HG02610 (cell line): ENCODE data around the gene SLC28A1.

ENCODE experiments used
- ATAC-seq: cut with Tn5 transposase; IDR thresholded peaks from one replicate; pipeline ENCODE4 v1.9.1; 2021; ENCODE audit warnings: mild to moderate bottlenecking, moderate library complexity; ENCODE audit not compliant: unreplicated experiment

The SLC28A1 gene

DNA sequence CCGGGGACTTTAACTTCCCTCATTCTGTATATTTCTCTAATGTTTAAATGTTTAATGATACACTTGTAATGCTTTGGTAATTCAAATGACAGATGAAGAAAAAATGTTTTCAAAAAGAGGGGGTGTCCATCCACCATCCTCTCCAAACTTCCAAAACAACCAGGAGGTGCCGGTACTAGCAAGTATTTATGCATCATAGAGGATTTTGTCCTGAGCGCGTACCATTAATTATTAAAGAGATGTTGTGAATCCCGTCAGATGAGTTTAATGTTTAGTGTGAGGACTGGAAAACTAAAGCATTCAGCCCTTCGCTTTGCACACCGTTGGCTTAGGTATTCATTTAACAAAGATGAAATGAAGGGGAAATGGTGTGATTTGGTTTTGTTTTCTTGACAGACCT is 1.3 kb downstream of the SLC28A1 start:
- no peak for ATAC-seq

DNA sequence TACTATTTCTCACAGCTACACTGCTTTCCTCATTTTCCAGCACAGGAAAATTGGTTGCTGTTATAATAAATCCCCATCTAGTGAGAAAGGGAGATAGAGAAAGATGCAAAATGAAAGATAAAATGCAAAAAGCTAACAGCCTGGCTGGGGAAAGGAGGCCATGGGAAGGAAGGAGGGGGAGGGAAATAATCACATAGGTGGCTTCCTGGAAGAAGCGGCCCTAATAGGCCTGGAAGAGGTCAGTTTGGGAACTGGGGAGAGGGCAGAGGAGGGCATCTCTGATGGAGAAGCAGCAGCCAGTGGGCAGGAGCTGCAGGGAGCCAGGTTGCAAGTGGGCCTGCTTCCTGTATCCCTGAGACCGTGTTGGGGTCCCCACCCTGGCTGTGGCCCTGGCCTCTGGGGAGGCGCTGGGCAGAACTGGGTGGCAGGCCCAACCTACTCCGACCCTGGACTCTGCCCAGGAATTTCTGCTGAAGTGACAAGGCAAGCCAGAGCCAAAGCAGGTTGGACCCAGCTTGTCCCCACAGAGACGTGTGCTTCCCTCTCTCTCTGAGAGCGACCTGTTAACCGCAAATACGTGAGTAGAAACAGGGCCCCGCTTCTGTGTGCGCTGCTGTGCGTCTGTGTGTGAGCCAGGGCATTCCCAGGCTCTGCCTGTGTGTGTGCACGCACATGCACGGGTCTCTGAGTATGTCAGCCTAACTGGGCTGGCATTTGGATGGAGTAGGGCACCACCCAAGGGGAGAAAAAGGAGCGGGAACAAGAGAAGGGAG is 1.9 kb downstream of the SLC28A1 start:
- ATAC-seq = no peak

DNA sequence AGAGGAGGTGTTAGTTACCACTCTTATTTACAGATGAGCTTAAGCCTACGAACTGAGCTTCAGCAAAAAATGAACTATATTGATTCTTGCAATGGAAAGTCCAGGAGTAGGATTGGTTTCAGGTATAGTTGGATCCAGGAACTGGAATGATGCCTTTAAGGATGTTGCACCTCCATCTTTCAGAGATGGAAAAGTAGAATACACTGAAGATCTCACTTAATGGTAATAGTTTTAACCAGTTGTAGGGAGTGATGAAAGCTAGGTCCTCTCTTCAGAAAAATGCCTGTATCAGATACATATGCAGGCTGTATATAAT is 2.5 kb downstream of the SLC28A1 start:
- no peak for ATAC-seq

GRCh38 chr15:84887938-84888337 is 3.5 kb downstream of the SLC28A1 start:
- no peak for ATAC-seq

DNA sequence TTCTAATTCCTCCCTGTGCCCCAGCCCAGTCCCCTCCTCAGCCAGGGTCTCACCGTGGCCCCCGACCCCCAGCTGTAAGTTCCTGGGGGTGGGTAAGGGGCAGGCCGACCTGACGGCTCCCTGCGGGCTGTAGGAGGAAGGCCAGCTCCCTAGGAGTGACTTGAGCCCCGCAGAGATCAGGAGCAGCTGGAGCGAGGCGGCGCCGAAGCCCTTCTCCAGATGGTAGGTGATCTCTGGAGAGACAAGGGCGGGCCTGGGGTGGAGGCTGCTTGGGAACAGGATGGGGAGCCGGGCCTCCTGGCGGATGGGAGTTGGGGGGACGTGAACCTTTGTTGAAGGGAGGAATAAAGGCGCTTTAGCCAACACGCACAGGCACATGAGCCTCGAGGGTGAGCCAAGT is 4.2 kb downstream of the SLC28A1 start:
- no peak for ATAC-seq

GRCh38 chr15:84889313-84889990 is 5.0 kb downstream of the SLC28A1 start:
- no peak for ATAC-seq

GRCh38 chr15:84889991-84890669 is 5.7 kb downstream of the SLC28A1 start:
- no peak for ATAC-seq

DNA sequence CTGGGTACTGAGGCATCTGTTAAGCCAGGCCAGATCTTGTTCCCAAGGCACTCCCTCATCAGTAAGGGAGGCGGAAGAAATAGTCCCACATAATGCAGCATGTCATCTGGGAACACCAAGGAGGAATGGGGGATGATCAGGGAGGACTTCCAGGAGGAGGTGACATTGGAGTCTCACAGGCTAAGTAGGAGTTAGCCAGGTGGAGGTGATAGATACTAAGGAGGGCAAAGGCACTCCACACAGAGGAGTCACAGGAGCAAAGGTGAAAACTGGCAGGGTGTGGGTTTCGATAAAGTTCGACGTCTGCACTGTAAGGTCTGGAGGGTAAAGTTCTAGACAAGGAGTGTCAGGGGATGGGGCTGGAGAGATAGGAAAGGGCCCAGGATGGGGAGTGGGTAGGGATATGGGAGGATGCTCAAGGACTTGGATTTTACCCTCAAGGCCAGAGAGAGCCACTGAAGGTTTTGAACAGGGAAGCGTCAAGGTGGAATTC is 6.3 kb downstream of the SLC28A1 start:
- no peak for ATAC-seq

GRCh38 chr15:84891339-84891738 is 6.9 kb downstream of the SLC28A1 start:
- no peak for ATAC-seq

DNA sequence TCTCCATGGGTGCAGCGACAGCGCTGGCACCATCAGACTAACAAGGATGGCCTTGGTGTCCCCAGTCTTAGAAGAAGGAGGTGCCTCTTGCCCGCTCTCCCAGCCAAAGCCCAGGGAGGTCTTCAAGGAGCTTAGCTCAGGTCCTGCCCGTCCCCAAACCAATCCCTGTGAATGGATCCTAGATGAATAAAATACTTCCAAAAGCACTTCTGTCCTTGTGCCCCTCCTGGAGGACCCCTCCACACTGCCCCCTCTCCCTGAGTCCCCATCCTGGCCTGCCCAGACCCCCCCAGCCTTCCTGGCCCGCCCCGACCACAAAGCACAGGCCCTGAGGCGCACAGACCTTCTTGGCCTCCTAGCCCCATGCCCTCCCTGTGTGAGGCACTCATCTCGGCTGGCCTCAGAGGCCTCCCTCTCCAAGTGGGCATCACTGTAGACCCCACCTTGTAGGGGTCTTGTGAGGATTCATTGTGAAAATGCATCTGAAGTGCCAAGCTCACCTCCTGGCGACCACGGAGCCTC is 8.4 kb downstream of the SLC28A1 start:
- ATAC-seq = no peak

GRCh38 chr15:84893607-84894006 is 9.1 kb downstream of the SLC28A1 start:
- ATAC-seq = no peak

DNA sequence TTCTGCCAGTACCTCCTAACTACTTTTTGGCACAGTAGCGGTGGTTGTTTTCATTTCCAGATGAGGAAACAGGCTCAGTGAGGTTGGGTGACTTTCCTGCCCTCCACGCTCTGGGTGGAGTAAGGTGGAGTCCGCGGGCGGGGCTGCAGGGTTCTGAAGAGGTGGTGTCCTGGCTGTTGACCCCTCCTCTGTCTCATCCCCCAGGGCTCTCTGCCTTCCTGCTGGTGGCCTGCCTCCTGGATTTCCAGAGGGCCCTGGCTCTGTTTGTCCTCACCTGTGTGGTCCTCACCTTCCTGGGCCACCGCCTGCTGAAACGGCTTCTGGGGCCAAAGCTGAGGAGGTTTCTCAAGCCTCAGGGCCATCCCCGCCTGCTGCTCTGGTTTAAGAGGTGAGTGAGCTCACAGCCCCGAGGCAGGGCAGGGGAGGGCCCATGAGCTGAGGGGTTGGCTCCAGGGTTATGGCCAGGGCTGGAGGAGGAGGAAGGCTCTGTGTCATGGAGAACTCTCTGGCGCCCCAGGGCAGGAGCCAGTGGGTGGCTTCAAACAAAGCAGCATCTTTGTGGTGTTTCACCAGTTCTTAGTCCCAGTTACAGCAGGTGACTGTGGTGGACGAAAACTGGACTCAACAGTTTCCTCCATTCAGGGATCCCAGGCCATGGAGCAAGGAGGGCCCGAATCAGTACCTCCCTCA is 10.4 kb downstream of the SLC28A1 start:
- ATAC-seq = no peak

GRCh38 chr15:84898761-84899160 is 14.3 kb downstream of the SLC28A1 start:
- no peak for ATAC-seq

DNA sequence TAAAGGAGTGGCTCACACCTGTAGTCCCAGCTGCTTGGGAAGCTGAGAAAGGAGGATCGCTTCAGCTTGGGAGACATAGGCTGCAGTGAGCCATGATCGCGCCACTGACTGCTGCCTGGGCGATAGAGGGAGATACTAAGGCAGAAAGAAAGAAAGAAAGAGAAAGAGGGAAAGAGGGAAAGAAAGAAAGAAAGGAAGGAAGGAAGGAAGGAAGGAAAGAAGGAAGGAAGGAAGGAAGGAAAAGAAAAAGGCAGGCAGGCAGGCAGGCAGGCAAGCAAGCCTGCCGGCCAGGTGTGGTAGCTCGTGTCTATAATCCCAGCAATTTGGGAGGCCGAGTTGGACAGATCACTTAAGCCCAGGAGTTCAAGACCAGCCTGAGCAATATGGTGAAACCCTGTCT is 15.3 kb downstream of the SLC28A1 start:
- ATAC-seq = no peak

DNA sequence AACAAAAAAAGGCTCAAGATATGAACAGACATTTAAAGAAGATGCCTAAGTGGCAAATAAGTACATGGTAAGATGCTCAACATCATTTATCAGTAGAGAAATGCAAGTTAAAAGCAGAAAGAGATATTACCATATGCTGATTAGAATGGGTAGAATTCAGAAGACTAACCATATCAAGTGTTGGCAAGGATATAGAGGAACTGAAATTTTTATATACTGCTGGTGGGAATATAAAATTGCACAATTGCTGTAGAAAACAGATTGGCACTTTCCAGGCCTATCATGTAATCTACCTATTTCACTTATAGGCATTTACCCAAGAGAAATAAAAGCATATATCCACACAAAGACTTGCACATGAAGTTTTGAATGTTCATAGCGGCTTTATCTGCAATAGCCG is 17.1 kb downstream of the SLC28A1 start:
- ATAC-seq = no peak

- no peak for ATAC-seq
Measured at GRCh38 chr15:84903751-84904150, 19.3 kb downstream of the SLC28A1 start.

GRCh38 chr15:84904419-84904818 is 20.0 kb downstream of the SLC28A1 start:
- ATAC-seq = no peak

GRCh38 chr15:84905016-84905916 is 20.8 kb downstream of the SLC28A1 start:
- no peak for ATAC-seq

DNA sequence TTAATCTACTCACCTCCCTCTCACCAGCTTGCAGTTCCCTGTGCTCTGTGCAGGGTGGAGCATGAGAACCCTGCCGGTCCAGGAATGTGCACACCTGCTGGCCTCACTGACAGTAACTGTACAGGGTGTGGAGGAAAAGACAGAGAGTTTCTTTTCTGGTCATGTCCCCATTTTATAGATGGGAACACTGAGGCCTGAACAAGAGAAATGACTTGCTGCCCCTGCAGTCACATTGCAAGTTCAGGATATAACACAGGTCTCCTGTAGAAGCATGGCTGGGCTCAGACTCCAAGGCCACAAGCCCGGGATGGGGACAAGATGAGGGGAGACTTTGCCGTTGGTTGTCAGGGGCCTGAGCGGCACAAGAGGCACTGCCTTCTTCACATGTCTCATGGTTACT is 23.3 kb downstream of the SLC28A1 start:
- ATAC-seq = no peak

DNA sequence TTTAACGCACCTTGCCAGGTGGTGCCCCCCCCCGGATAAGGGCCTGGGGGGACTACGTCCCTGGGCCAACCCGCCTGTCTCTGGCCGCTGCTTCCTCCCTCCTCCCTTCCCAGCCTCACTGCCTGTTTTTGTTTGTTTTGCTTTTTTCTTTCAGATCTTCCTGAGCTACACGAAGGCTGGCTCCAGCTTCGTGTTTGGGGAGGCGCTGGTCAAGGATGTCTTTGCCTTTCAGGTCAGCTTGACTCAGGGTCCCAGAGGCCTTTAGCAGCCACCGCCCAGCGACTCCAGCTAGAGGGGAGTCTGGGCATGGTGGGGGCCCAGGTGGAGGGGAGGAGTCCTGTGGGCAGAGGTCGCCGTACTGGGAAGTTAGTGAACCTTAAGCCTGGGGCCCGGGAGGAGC is 24.1 kb downstream of the SLC28A1 start:
- no peak for ATAC-seq
